HepG2 (cell line): ENCODE data around the gene USP24.

ENCODE experiments used
- BHLHE40 ChIP-seq: IDR thresholded peaks from 2 replicates; pipeline ENCODE4 v1.6.1; 2011; ENCODE audit warnings: low read length, improper control_type of control experiment
- KLF6 ChIP-seq: IDR thresholded peaks from 2 replicates; pipeline ENCODE4 v1.8.0; 2016; ENCODE audit warnings: missing biosample characterization, missing genetic modification reagents
- POLR2A ChIP-seq, 2 experiments: IDR thresholded peaks; 2 replicates each; pipeline ENCODE4 v1.6.1; 2011; ENCODE audit warnings: low read depth in 2 of 2, low read length in 2 of 2, mild to moderate bottlenecking in 1 of 2, moderate library complexity in 1 of 2; ENCODE audit not compliant: insufficient read depth in 1 of 2
- RFX5 ChIP-seq: IDR thresholded peaks from 2 replicates; pipeline ENCODE4 v1.6.1; 2011; ENCODE audit warnings: low read depth, low read length, improper control_type of control experiment
- SALL2 ChIP-seq: sonication (generic); formaldehyde crosslinking; IDR thresholded peaks from 2 replicates; pipeline ENCODE4 v1.8.1; 2023; ENCODE audit warnings: mild to moderate bottlenecking, missing genetic modification reagents, inconsistent platforms
- YY1 ChIP-seq: IDR thresholded peaks from 2 replicates; pipeline ENCODE4 v1.6.1; 2011; ENCODE audit warnings: low read length, low read depth, moderate library complexity, mild to moderate bottlenecking; ENCODE audit not compliant: insufficient read depth, insufficient replicate concordance
- TF ChIP-seq, protein P1 (sequence below): sonication (generic); formaldehyde crosslinking; IDR thresholded peaks from 2 replicates; pipeline ENCODE4 v1.5.1; 2020; ENCODE audit warnings: missing genetic modification reagents, mild to moderate bottlenecking, borderline replicate concordance
- TF ChIP-seq, protein P2 (sequence below): sonication (generic); formaldehyde crosslinking; IDR thresholded peaks from 2 replicates; pipeline ENCODE4 v1.4.0; 2020; ENCODE audit warnings: missing genetic modification reagents

DNA sequence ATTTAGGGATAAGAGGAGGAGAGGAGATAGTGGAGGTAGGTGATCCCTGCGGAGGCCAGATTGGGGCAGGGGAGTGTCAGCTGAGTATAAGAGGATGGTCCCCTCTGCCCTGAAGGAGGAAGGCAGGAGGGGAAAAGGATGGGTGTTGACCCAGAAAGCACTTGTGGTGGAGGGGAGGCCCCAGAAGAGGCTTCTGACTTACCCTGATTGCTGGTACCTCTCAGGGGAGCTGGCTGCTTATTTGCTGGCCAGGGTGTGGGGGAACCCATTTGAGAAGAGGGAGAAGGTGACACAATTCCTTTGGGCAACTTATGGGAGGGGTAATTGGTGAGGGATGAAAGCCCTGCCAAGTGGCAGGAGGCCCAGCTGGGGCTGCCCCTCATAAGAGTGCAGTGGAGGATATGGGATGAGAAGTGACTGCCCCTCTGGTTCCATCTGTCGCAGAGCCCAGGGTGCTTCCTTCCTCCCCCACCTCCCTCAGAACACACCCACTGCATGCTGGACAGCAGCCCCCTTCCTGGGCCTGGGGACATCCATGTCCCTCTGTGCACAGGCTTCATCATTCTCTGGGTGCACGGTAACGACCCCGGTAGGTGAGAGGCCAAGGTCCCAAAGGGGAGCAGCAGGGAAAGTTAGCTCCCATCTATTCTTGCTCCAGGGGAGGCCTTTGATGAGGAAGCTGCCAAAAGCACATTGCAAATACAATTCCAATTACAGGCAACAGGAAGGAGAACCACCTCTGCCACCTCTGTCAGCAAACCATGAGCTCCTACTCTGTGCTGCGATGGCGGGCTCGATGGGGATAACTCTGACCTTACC is 177.2 kb downstream of the USP24 start:
- no peak for TF ChIP-seq RFX5
- TF ChIP-seq, protein P1, sequence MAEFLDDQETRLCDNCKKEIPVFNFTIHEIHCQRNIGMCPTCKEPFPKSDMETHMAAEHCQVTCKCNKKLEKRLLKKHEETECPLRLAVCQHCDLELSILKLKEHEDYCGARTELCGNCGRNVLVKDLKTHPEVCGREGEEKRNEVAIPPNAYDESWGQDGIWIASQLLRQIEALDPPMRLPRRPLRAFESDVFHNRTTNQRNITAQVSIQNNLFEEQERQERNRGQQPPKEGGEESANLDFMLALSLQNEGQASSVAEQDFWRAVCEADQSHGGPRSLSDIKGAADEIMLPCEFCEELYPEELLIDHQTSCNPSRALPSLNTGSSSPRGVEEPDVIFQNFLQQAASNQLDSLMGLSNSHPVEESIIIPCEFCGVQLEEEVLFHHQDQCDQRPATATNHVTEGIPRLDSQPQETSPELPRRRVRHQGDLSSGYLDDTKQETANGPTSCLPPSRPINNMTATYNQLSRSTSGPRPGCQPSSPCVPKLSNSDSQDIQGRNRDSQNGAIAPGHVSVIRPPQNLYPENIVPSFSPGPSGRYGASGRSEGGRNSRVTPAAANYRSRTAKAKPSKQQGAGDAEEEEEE (CRISPR knock-in tag) = no peak
- TF ChIP-seq, protein P2, sequence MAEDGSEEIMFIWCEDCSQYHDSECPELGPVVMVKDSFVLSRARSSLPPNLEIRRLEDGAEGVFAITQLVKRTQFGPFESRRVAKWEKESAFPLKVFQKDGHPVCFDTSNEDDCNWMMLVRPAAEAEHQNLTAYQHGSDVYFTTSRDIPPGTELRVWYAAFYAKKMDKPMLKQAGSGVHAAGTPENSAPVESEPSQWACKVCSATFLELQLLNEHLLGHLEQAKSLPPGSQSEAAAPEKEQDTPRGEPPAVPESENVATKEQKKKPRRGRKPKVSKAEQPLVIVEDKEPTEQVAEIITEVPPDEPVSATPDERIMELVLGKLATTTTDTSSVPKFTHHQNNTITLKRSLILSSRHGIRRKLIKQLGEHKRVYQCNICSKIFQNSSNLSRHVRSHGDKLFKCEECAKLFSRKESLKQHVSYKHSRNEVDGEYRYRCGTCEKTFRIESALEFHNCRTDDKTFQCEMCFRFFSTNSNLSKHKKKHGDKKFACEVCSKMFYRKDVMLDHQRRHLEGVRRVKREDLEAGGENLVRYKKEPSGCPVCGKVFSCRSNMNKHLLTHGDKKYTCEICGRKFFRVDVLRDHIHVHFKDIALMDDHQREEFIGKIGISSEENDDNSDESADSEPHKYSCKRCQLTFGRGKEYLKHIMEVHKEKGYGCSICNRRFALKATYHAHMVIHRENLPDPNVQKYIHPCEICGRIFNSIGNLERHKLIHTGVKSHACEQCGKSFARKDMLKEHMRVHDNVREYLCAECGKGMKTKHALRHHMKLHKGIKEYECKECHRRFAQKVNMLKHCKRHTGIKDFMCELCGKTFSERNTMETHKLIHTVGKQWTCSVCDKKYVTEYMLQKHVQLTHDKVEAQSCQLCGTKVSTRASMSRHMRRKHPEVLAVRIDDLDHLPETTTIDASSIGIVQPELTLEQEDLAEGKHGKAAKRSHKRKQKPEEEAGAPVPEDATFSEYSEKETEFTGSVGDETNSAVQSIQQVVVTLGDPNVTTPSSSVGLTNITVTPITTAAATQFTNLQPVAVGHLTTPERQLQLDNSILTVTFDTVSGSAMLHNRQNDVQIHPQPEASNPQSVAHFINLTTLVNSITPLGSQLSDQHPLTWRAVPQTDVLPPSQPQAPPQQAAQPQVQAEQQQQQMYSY (CRISPR knock-in tag) = no peak
- TF ChIP-seq SALL2 = no peak
- TF ChIP-seq KLF6 (CRISPR knock-in tag) = no peak
- TF ChIP-seq YY1 = no peak
- TF ChIP-seq BHLHE40 = no peak
- no peak for TF ChIP-seq POLR2A (IDR thresholded peaks at IDR 0.05; ENCODE audit: insufficient read depth in 1 of 2, low read depth in 2 of 2, low read length in 2 of 2)
